ENCODE results near the gene P2RY2. TPM values are rescaled to one million over a fixed set of nuclear protein-coding genes. Genes with fewer than 3 reads are reported as not detected.

Gene P2RY2
- polyA plus RNA-seq, 1 donor = 4.8 TPM

GRCh38 chr11:73176145-73176873 lies 41.8 kb upstream of the P2RY2 start:
- Histone ChIP-seq H3K4me1 (ENCODE audit: control insufficient read depth, insufficient read depth, low read length) (peaks cover 27% of the 10 kb centered on the region), H3K27me3 (ENCODE audit: control insufficient read depth, insufficient read depth, low read length) (no peaks in the 10 kb centered on the region), H3K9me3 (ENCODE audit: control insufficient read depth, low read depth, low read length) (no peaks in the 10 kb centered on the region), H3K4me3 (ENCODE audit: low read length) (no peak overlapping the region), H3K27ac (ENCODE audit: low read length) (peak overlapping the region; percentile 49), H3K36me3 (ENCODE audit: control insufficient read depth, insufficient read depth, low read length) (no peaks in the 10 kb centered on the region)
- DNase-seq = peak in 1 of 2 donors; percentile 44
- 56% methylated on average over 1 of the region's 5 CpGs for WGBS (ENCODE audit: insufficient coverage, low lambda C conversion rate)

- no peak for DNase-seq
- Histone ChIP-seq H3K27me3 (ENCODE audit: control insufficient read depth, insufficient read depth, low read length) (no peaks in the 10 kb centered on the region), H3K4me3 (ENCODE audit: low read length) (no peak overlapping the region), H3K27ac (ENCODE audit: low read length) (no peak overlapping the region), H3K4me1 (ENCODE audit: control insufficient read depth, insufficient read depth, low read length) (peaks cover 27% of the 10 kb centered on the region), H3K9me3 (ENCODE audit: control insufficient read depth, low read depth, low read length) (no peaks in the 10 kb centered on the region), H3K36me3 (ENCODE audit: control insufficient read depth, insufficient read depth, low read length) (no peaks in the 10 kb centered on the region)
- WGBS (ENCODE audit: insufficient coverage, low lambda C conversion rate) = no CpG with 5 or more reads among the region's 1 CpG
Measured at GRCh38 chr11:73176874-73177155, 41.3 kb upstream of the P2RY2 start.

- WGBS (ENCODE audit: insufficient coverage, low lambda C conversion rate) = no CpG with 5 or more reads among the region's 3 CpGs
- H3K36me3 ChIP-seq (ENCODE audit: control insufficient read depth, insufficient read depth, low read length) = no peaks in the 10 kb centered on the region
- H3K27ac ChIP-seq (ENCODE audit: low read length) = no peak overlapping the region
- DNase-seq = no peak
- no peaks in the 10 kb centered on the region for H3K27me3 ChIP-seq (ENCODE audit: control insufficient read depth, insufficient read depth, low read length)
- no peaks in the 10 kb centered on the region for H3K9me3 ChIP-seq (ENCODE audit: control insufficient read depth, low read depth, low read length)
- H3K4me3 ChIP-seq (ENCODE audit: low read length) = no peak overlapping the region
- peaks cover 26% of the 10 kb centered on the region for H3K4me1 ChIP-seq (ENCODE audit: control insufficient read depth, insufficient read depth, low read length)
Measured at GRCh38 chr11:73177380-73177777, 40.7 kb upstream of the P2RY2 start.

GRCh38 chr11:73177778-73178539 lies 40.1 kb upstream of the P2RY2 start:
- peak in 1 of 2 donors; percentile 63 for DNase-seq
- H3K9me3 ChIP-seq (ENCODE audit: control insufficient read depth, low read depth, low read length) = no peaks in the 10 kb centered on the region
- WGBS (ENCODE audit: insufficient coverage, low lambda C conversion rate) = no CpG with 5 or more reads among the region's 15 CpGs
- no peaks in the 10 kb centered on the region for H3K27me3 ChIP-seq (ENCODE audit: control insufficient read depth, insufficient read depth, low read length)
- no peak overlapping the region for H3K27ac ChIP-seq (ENCODE audit: low read length)
- no peaks in the 10 kb centered on the region for H3K36me3 ChIP-seq (ENCODE audit: control insufficient read depth, insufficient read depth, low read length)
- no peak overlapping the region for H3K4me3 ChIP-seq (ENCODE audit: low read length)
- H3K4me1 ChIP-seq (ENCODE audit: control insufficient read depth, insufficient read depth, low read length) = peaks cover 25% of the 10 kb centered on the region

- Histone ChIP-seq H3K4me3 (ENCODE audit: low read length) (no peak overlapping the region), H3K4me1 (ENCODE audit: control insufficient read depth, insufficient read depth, low read length) (peaks cover 24% of the 10 kb centered on the region), H3K9me3 (ENCODE audit: control insufficient read depth, low read depth, low read length) (no peaks in the 10 kb centered on the region), H3K36me3 (ENCODE audit: control insufficient read depth, insufficient read depth, low read length) (no peaks in the 10 kb centered on the region), H3K27me3 (ENCODE audit: control insufficient read depth, insufficient read depth, low read length) (no peaks in the 10 kb centered on the region), H3K27ac (ENCODE audit: low read length) (no peak overlapping the region)
- WGBS (ENCODE audit: insufficient coverage, low lambda C conversion rate) = 83% methylated on average over 1 of the region's 4 CpGs
- DNase-seq = no peak
Measured at GRCh38 chr11:73178681-73179080, 39.4 kb upstream of the P2RY2 start.

GRCh38 chr11:73182824-73183321 lies 35.2 kb upstream of the P2RY2 start:
- DNase-seq = peak in 1 of 2 donors; percentile 77
- Histone ChIP-seq H3K4me1 (ENCODE audit: control insufficient read depth, insufficient read depth, low read length) (peaks cover 13% of the 10 kb centered on the region), H3K36me3 (ENCODE audit: control insufficient read depth, insufficient read depth, low read length) (no peaks in the 10 kb centered on the region), H3K27me3 (ENCODE audit: control insufficient read depth, insufficient read depth, low read length) (no peaks in the 10 kb centered on the region), H3K27ac (ENCODE audit: low read length) (no peak overlapping the region), H3K4me3 (ENCODE audit: low read length) (no peak overlapping the region), H3K9me3 (ENCODE audit: control insufficient read depth, low read depth, low read length) (no peaks in the 10 kb centered on the region)
- WGBS (ENCODE audit: insufficient coverage, low lambda C conversion rate) = no CpG with 5 or more reads among the region's 3 CpGs

GRCh38 chr11:73184953-73185671 lies 33.0 kb upstream of the P2RY2 start:
- 74% methylated on average over 3 of the region's 18 CpGs for WGBS (ENCODE audit: insufficient coverage, low lambda C conversion rate)
- no peak overlapping the region for H3K4me3 ChIP-seq (ENCODE audit: low read length)
- H3K9me3 ChIP-seq (ENCODE audit: control insufficient read depth, low read depth, low read length) = no peaks in the 10 kb centered on the region
- H3K27me3 ChIP-seq (ENCODE audit: control insufficient read depth, insufficient read depth, low read length) = no peaks in the 10 kb centered on the region
- peaks cover 16% of the 10 kb centered on the region for H3K4me1 ChIP-seq (ENCODE audit: control insufficient read depth, insufficient read depth, low read length)
- peak in 1 of 2 donors; percentile 59 for DNase-seq
- no peak overlapping the region for H3K27ac ChIP-seq (ENCODE audit: low read length)
- no peaks in the 10 kb centered on the region for H3K36me3 ChIP-seq (ENCODE audit: control insufficient read depth, insufficient read depth, low read length)

- Histone ChIP-seq H3K4me3 (ENCODE audit: low read length) (no peak overlapping the region), H3K27ac (ENCODE audit: low read length) (no peak overlapping the region), H3K27me3 (ENCODE audit: control insufficient read depth, insufficient read depth, low read length) (no peaks in the 10 kb centered on the region), H3K36me3 (ENCODE audit: control insufficient read depth, insufficient read depth, low read length) (no peaks in the 10 kb centered on the region), H3K4me1 (ENCODE audit: control insufficient read depth, insufficient read depth, low read length) (peaks cover 16% of the 10 kb centered on the region), H3K9me3 (ENCODE audit: control insufficient read depth, low read depth, low read length) (no peaks in the 10 kb centered on the region)
- DNase-seq = no peak
- WGBS (ENCODE audit: insufficient coverage, low lambda C conversion rate) = no CpG with 5 or more reads among the region's 13 CpGs
Measured at GRCh38 chr11:73185680-73186293, 32.3 kb upstream of the P2RY2 start.

- Histone ChIP-seq H3K27me3 (ENCODE audit: control insufficient read depth, insufficient read depth, low read length) (no peaks in the 10 kb centered on the region), H3K9me3 (ENCODE audit: control insufficient read depth, low read depth, low read length) (no peaks in the 10 kb centered on the region), H3K4me3 (ENCODE audit: low read length) (no peak overlapping the region), H3K36me3 (ENCODE audit: control insufficient read depth, insufficient read depth, low read length) (no peaks in the 10 kb centered on the region), H3K27ac (ENCODE audit: low read length) (no peak overlapping the region), H3K4me1 (ENCODE audit: control insufficient read depth, insufficient read depth, low read length) (peaks cover 22% of the 10 kb centered on the region)
- no peak for DNase-seq
- 90% methylated on average over 2 of the region's 10 CpGs for WGBS (ENCODE audit: insufficient coverage, low lambda C conversion rate)
Measured at GRCh38 chr11:73186294-73186850, 31.7 kb upstream of the P2RY2 start.

GRCh38 chr11:73186886-73187285 lies 31.2 kb upstream of the P2RY2 start:
- Histone ChIP-seq H3K36me3 (ENCODE audit: control insufficient read depth, insufficient read depth, low read length) (no peaks in the 10 kb centered on the region), H3K9me3 (ENCODE audit: control insufficient read depth, low read depth, low read length) (no peaks in the 10 kb centered on the region), H3K4me3 (ENCODE audit: low read length) (no peak overlapping the region), H3K27me3 (ENCODE audit: control insufficient read depth, insufficient read depth, low read length) (no peaks in the 10 kb centered on the region), H3K27ac (ENCODE audit: low read length) (no peak overlapping the region), H3K4me1 (ENCODE audit: control insufficient read depth, insufficient read depth, low read length) (peaks cover 23% of the 10 kb centered on the region)
- WGBS (ENCODE audit: insufficient coverage, low lambda C conversion rate) = 0% methylated on average over 1 of the region's 4 CpGs
- no peak for DNase-seq
